ENCODE data around the gene IGFL4.

Gene IGFL4

GRCh38 chr19:46022431-46023310 is 18.1 kb downstream of the IGFL4 start, which contains the start of gene PGLYRP1:
TSS of gene PGLYRP1 (minus strand) at chr19:46023053. CDS start at chr19:46023021, 32 bp downstream.
- H3K4me3 ChIP-seq (replicated peaks in 1 of 2; ENCODE audit: low read depth in 2 of 2, low read length in 2 of 2), result no peak within 1 kb of the TSS
- DNase-seq (ENCODE audit: low read depth in 2 of 2), result no peak
- TF ChIP-seq CTCF (IDR thresholded peaks at IDR 0.05; ENCODE audit: low read depth, low read length), result no peak

- no peak for DNase-seq (ENCODE audit: low read depth in 2 of 2)
- no peak for TF ChIP-seq CTCF (IDR thresholded peaks at IDR 0.05; ENCODE audit: low read depth, low read length)
- H3K4me3 ChIP-seq (replicated peaks in 1 of 2; ENCODE audit: low read depth in 2 of 2, low read length in 2 of 2), result no peak overlapping the region
Observed at GRCh38 chr19:46022061-46022430, 18.8 kb downstream of the IGFL4 start.

- no peak for DNase-seq (ENCODE audit: low read depth in 2 of 2)
- TF ChIP-seq CTCF (IDR thresholded peaks at IDR 0.05; ENCODE audit: low read depth, low read length), result peak; percentile 1
- no peak overlapping the region for H3K4me3 ChIP-seq (replicated peaks in 1 of 2; ENCODE audit: low read depth in 2 of 2, low read length in 2 of 2)
Observed at GRCh38 chr19:46021531-46022041, 19.2 kb downstream of the IGFL4 start.

- H3K4me3 ChIP-seq (replicated peaks in 1 of 2; ENCODE audit: low read depth in 2 of 2, low read length in 2 of 2), result no peak overlapping the region
- DNase-seq (ENCODE audit: low read depth in 2 of 2), result no peak
- no peak for TF ChIP-seq CTCF (IDR thresholded peaks at IDR 0.05; ENCODE audit: low read depth, low read length)
Observed at GRCh38 chr19:46020819-46021125, 20.0 kb downstream of the IGFL4 start.

GRCh38 chr19:46019270-46019669 is 21.5 kb downstream of the IGFL4 start:
- no peak for DNase-seq (ENCODE audit: low read depth in 2 of 2)
- TF ChIP-seq CTCF (IDR thresholded peaks at IDR 0.05; ENCODE audit: low read depth, low read length), result no peak
- H3K4me3 ChIP-seq (replicated peaks in 1 of 2; ENCODE audit: low read depth in 2 of 2, low read length in 2 of 2), result no peak overlapping the region

- no peak for TF ChIP-seq CTCF (IDR thresholded peaks at IDR 0.05; ENCODE audit: low read depth, low read length)
- DNase-seq (ENCODE audit: low read depth in 2 of 2), result no peak
- H3K4me3 ChIP-seq (replicated peaks in 1 of 2; ENCODE audit: low read depth in 2 of 2, low read length in 2 of 2), result no peak overlapping the region
Observed at GRCh38 chr19:46018729-46019251, 22.0 kb downstream of the IGFL4 start.

Measured in cardiac fibroblast (primary cell).